ENCODE measurements around the gene GRAMD2B. TPM values are rescaled to one million over a fixed set of nuclear protein-coding genes. Genes with fewer than 3 reads are reported as not detected.

The GRAMD2B gene
- polyA plus RNA-seq, 1 donor from 2014 or later = not detected

DNA sequence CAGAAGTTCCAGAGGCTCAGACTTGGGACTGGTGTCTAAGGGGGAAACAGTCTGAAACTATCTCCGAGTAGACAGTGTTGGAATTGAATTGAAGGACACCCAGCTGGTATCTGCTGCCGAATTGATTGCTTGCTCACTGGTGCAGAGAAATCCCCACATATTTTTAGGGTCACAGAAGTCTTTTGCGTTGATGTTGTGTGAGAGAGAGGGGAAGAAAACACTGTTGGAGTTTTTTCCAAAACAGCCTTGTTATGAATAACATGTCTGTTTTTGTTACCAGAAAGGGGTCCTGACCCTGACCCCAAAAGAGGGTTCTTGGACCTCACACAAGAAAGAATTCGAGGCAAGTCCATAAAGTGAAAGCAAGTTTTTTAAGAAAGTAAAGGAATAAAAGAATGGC, 90.5 kb downstream of the GRAMD2B start:
- Histone ChIP-seq H3K27me3 (ENCODE audit: insufficient read depth, low read depth, low read length) (no peaks in the 10 kb centered on the region), H3K9me3 (ENCODE audit: low read length) (no peaks in the 10 kb centered on the region), H3K36me3 (ENCODE audit: insufficient read depth, low read length) (no peaks in the 10 kb centered on the region), H3K9me2 (ENCODE audit: insufficient read depth, low read length) (no peaks in the 10 kb centered on the region), H3K9ac (ENCODE audit: low read length) (no peak overlapping the region), H3K4me3 (ENCODE audit: low read length) (no peak overlapping the region), H4K20me1 (ENCODE audit: insufficient read depth) (no peaks in the 10 kb centered on the region), H3K4me2 (ENCODE audit: low read length) (no peak overlapping the region), H3F3A (ENCODE audit: insufficient read depth, low read length, poor library complexity, severe bottlenecking) (no peaks in the 10 kb centered on the region), H3K27ac (ENCODE audit: low read length) (no peak overlapping the region), H2AFZ (ENCODE audit: low read depth, low read length) (no peak overlapping the region), H3K79me2 (replicated peaks; ENCODE audit: insufficient read depth, low read length) (no peaks in the 10 kb centered on the region)
- TF ChIP-seq POLR2AphosphoS5 (IDR thresholded peaks at IDR 0.05) (no peak), MXI1 (conservative IDR thresholded peaks at IDR 0.05; ENCODE audit: poor library complexity, severe bottlenecking) (no peak), RAD21 (conservative IDR thresholded peaks at IDR 0.05) (no peak), EZH2 (IDR thresholded peaks at IDR 0.05; ENCODE audit: borderline replicate concordance, insufficient read depth, low read length, poor library complexity, severe bottlenecking) (no peak)
- TF ChIP-seq, protein P1, sequence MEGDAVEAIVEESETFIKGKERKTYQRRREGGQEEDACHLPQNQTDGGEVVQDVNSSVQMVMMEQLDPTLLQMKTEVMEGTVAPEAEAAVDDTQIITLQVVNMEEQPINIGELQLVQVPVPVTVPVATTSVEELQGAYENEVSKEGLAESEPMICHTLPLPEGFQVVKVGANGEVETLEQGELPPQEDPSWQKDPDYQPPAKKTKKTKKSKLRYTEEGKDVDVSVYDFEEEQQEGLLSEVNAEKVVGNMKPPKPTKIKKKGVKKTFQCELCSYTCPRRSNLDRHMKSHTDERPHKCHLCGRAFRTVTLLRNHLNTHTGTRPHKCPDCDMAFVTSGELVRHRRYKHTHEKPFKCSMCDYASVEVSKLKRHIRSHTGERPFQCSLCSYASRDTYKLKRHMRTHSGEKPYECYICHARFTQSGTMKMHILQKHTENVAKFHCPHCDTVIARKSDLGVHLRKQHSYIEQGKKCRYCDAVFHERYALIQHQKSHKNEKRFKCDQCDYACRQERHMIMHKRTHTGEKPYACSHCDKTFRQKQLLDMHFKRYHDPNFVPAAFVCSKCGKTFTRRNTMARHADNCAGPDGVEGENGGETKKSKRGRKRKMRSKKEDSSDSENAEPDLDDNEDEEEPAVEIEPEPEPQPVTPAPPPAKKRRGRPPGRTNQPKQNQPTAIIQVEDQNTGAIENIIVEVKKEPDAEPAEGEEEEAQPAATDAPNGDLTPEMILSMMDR (IDR thresholded peaks at IDR 0.05; ENCODE audit: poor library complexity, severe bottlenecking) = no peak
- TF ChIP-seq, protein P2, sequence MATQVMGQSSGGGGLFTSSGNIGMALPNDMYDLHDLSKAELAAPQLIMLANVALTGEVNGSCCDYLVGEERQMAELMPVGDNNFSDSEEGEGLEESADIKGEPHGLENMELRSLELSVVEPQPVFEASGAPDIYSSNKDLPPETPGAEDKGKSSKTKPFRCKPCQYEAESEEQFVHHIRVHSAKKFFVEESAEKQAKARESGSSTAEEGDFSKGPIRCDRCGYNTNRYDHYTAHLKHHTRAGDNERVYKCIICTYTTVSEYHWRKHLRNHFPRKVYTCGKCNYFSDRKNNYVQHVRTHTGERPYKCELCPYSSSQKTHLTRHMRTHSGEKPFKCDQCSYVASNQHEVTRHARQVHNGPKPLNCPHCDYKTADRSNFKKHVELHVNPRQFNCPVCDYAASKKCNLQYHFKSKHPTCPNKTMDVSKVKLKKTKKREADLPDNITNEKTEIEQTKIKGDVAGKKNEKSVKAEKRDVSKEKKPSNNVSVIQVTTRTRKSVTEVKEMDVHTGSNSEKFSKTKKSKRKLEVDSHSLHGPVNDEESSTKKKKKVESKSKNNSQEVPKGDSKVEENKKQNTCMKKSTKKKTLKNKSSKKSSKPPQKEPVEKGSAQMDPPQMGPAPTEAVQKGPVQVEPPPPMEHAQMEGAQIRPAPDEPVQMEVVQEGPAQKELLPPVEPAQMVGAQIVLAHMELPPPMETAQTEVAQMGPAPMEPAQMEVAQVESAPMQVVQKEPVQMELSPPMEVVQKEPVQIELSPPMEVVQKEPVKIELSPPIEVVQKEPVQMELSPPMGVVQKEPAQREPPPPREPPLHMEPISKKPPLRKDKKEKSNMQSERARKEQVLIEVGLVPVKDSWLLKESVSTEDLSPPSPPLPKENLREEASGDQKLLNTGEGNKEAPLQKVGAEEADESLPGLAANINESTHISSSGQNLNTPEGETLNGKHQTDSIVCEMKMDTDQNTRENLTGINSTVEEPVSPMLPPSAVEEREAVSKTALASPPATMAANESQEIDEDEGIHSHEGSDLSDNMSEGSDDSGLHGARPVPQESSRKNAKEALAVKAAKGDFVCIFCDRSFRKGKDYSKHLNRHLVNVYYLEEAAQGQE (IDR thresholded peaks at IDR 0.05; ENCODE audit: borderline replicate concordance) = no peak

DNA sequence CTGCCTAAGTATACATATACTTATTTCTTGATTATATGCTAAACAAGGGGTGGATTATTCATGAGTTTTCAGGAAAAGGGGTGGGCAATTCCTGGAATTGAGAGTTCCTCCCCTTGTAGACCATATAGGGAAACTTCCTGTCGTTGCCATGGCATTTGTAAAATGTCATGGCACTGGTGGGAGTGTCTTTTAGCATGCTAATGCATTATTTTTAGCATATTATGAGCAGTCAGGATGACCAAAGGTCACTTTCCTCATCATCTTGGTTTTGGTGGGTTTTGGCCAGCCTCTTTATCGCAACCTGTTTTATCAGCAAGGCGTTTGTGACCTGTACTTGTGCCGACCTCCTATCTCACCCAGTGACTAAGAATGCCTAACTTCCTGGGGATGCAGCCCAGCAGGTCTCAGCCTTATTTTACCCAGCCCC, 90.9 kb downstream of the GRAMD2B start:
- Histone ChIP-seq H3K4me3 (ENCODE audit: low read length) (no peak overlapping the region), H4K20me1 (ENCODE audit: insufficient read depth) (no peaks in the 10 kb centered on the region), H3K4me2 (ENCODE audit: low read length) (no peak overlapping the region)

More for the DNA sequence above, 90.9 kb downstream of the GRAMD2B start:
- Histone ChIP-seq H3K9me2 (ENCODE audit: insufficient read depth, low read length) (no peaks in the 10 kb centered on the region), H2AFZ (ENCODE audit: low read depth, low read length) (no peak overlapping the region), H3F3A (ENCODE audit: insufficient read depth, low read length, poor library complexity, severe bottlenecking) (no peaks in the 10 kb centered on the region), H3K79me2 (replicated peaks; ENCODE audit: insufficient read depth, low read length) (no peaks in the 10 kb centered on the region), H3K27me3 (ENCODE audit: insufficient read depth, low read depth, low read length) (no peaks in the 10 kb centered on the region), H3K9ac (ENCODE audit: low read length) (no peak overlapping the region), H3K36me3 (ENCODE audit: insufficient read depth, low read length) (no peaks in the 10 kb centered on the region), H3K9me3 (ENCODE audit: low read length) (no peaks in the 10 kb centered on the region), H3K27ac (ENCODE audit: low read length) (no peak overlapping the region)
- TF ChIP-seq POLR2AphosphoS5 (IDR thresholded peaks at IDR 0.05) (no peak), EP300 (conservative IDR thresholded peaks at IDR 0.05; ENCODE audit: poor library complexity, severe bottlenecking) (no peak), RAD21 (conservative IDR thresholded peaks at IDR 0.05) (no peak), MXI1 (conservative IDR thresholded peaks at IDR 0.05; ENCODE audit: poor library complexity, severe bottlenecking) (no peak), SMC3 (conservative IDR thresholded peaks at IDR 0.05; ENCODE audit: poor library complexity) (no peak), TAF1 (IDR thresholded peaks at IDR 0.05; ENCODE audit: low read depth) (no peak), EZH2 (IDR thresholded peaks at IDR 0.05; ENCODE audit: borderline replicate concordance, insufficient read depth, low read length, poor library complexity, severe bottlenecking) (no peak)
- TF ChIP-seq, protein P2 (IDR thresholded peaks at IDR 0.05; ENCODE audit: borderline replicate concordance) = no peak
- TF ChIP-seq, protein P1 (IDR thresholded peaks at IDR 0.05; ENCODE audit: poor library complexity, severe bottlenecking) = no peak
